MM.1S (cell line): ENCODE data around the gene RPL18A.

Source experiments
- DNase-seq: peaks from one replicate; pipeline ENCODE4 v3.0.0-alpha.2; 2015
- H2AFZ ChIP-seq: fragments of 300-600 bp; sonication (generic); 2 replicates; pipeline ENCODE4 v1.6.0; 2016; ENCODE audit warnings: antibody characterized with exemption, low read length
- H3F3A ChIP-seq: fragments of 300-600 bp; sonication (generic); 2 replicates; pipeline ENCODE4 v1.6.1; 2016; ENCODE audit warnings: mild to moderate bottlenecking, antibody characterized with exemption, low read length, moderate library complexity, mixed read lengths; ENCODE audit not compliant: insufficient read depth
- H3K27ac ChIP-seq: fragments of 300-600 bp; sonication (generic); 2 replicates; pipeline ENCODE4 v1.5.1; 2016; ENCODE audit warnings: mild to moderate bottlenecking, low read length
- H3K27me3 ChIP-seq: fragments of 300-600 bp; sonication (generic); replicated peaks from 2 replicates; pipeline ENCODE4 v1.6.0; 2016; ENCODE audit warnings: low read length; ENCODE audit not compliant: insufficient read depth
- H3K36me3 ChIP-seq: fragments of 300-600 bp; sonication (generic); replicated peaks from 2 replicates; pipeline ENCODE4 v1.6.1; 2016; ENCODE audit warnings: mild to moderate bottlenecking, low read length, mixed read lengths; ENCODE audit not compliant: insufficient read depth
- H3K4me1 ChIP-seq: fragments of 300-600 bp; sonication (generic); 2 replicates; pipeline ENCODE4 v1.6.1; 2016; ENCODE audit warnings: low read length, mixed read lengths
- H3K4me2 ChIP-seq: fragments of 300-600 bp; sonication (generic); 2 replicates; pipeline ENCODE4 v1.6.0; 2016; ENCODE audit warnings: low read depth, low read length
- H3K4me3 ChIP-seq: fragments of 300-600 bp; sonication (generic); 2 replicates; pipeline ENCODE4 v1.5.1; 2016; ENCODE audit warnings: low read length, mixed read lengths
- H3K79me2 ChIP-seq: fragments of 300-600 bp; sonication (generic); 2 replicates; pipeline ENCODE4 v1.6.1; 2016; ENCODE audit warnings: mixed run types, low read length, mixed read lengths
- H3K9ac ChIP-seq: fragments of 300-600 bp; sonication (generic); 2 replicates; pipeline ENCODE4 v1.6.1; 2016; ENCODE audit warnings: low read length, mixed read lengths
- H3K9me2 ChIP-seq: fragments of 300-600 bp; sonication (generic); replicated peaks from 2 replicates; pipeline ENCODE4 v1.6.1; 2016; ENCODE audit warnings: mild to moderate bottlenecking, low read length, mixed read lengths; ENCODE audit not compliant: insufficient read depth
- H3K9me3 ChIP-seq: fragments of 300-600 bp; sonication (generic); replicated peaks from 2 replicates; pipeline ENCODE4 v1.6.1; 2016; ENCODE audit warnings: mild to moderate bottlenecking, low read length, mixed read lengths; ENCODE audit not compliant: insufficient read depth
- H4K20me1 ChIP-seq: fragments of 300-600 bp; sonication (generic); 2 replicates; pipeline ENCODE4 v1.6.1; 2016; ENCODE audit warnings: mild to moderate bottlenecking, low read length, moderate library complexity, mixed read lengths; ENCODE audit not compliant: insufficient read depth
- EZH2 ChIP-seq: fragments of 300-600 bp; sonication (generic); optimal IDR thresholded peaks from 2 replicates; pipeline ENCODE3; 2017; ENCODE audit warnings: low read depth, mild to moderate bottlenecking, antibody characterized with exemption, low read length, mixed read lengths
- EZH2phosphoT487 ChIP-seq: fragments of 300-600 bp; sonication (generic); IDR thresholded peaks from 2 replicates; pipeline ENCODE4 v1.6.1; 2018; ENCODE audit warnings: antibody characterized with exemption, low read length
- TF ChIP-seq, protein P1 (sequence below): fragments of 300-600 bp; sonication (generic); IDR thresholded peaks from 2 replicates; pipeline ENCODE4 v1.5.1; 2016; ENCODE audit warnings: antibody characterized with exemption, low read length, mixed read lengths

Gene RPL18A

DNA sequence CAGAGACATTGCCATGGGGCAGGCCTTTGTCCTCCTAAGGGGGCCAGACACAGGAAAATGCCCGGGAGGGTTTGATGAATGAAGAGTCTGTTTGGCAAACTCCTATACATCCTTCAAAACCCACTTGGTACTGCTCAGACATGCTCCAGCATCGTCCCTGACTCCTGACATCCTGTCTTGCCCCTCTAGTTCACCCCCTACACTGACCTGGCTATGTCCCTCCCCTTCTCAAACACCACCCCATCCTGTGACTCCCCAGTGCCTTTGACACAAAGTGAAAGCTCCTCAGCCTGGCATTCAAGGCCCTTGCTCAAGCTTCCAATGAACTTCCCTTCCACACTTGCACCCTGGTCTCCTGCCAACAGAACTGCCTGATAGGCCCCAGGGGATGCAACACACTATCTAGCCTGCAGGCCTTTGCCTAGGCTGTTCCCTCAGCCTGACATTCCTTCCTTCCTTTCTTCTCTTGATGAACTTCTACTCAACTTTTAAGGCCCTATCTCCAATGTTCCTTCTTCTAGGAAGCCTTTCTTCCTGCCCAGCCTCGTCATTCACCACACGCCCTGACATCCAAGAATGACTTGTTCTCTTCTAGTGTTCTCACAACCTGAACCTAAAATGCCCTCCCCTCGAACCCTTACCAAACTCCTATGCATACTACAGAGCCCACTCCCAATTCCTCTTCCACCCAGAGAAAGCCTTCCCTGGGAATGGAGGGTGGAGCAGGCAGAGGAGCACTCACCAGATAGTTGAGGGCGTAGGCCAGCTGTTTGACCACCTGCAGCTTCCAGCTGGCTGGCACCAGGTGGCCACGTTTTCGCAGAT lies 24.3 kb upstream of the RPL18A start:
- DNase-seq = no peak
- Histone ChIP-seq H3K4me1 (no peaks in the 10 kb centered on the region), H3K36me3 (no peaks in the 10 kb centered on the region), H3K4me3 (no peak overlapping the region), H3K9ac (no peak overlapping the region), H3K4me2 (no peak overlapping the region), H3K27ac (no peak overlapping the region), H3K9me3 (no peaks in the 10 kb centered on the region), H3K9me2 (no peaks in the 10 kb centered on the region), H2AFZ (no peak overlapping the region), H3F3A (no peaks in the 10 kb centered on the region), H4K20me1 (no peaks in the 10 kb centered on the region), H3K79me2 (no peaks in the 10 kb centered on the region), H3K27me3 (no peaks in the 10 kb centered on the region)
- TF ChIP-seq, protein P1, sequence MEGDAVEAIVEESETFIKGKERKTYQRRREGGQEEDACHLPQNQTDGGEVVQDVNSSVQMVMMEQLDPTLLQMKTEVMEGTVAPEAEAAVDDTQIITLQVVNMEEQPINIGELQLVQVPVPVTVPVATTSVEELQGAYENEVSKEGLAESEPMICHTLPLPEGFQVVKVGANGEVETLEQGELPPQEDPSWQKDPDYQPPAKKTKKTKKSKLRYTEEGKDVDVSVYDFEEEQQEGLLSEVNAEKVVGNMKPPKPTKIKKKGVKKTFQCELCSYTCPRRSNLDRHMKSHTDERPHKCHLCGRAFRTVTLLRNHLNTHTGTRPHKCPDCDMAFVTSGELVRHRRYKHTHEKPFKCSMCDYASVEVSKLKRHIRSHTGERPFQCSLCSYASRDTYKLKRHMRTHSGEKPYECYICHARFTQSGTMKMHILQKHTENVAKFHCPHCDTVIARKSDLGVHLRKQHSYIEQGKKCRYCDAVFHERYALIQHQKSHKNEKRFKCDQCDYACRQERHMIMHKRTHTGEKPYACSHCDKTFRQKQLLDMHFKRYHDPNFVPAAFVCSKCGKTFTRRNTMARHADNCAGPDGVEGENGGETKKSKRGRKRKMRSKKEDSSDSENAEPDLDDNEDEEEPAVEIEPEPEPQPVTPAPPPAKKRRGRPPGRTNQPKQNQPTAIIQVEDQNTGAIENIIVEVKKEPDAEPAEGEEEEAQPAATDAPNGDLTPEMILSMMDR = no peak
- TF ChIP-seq EZH2 = no peak
- TF ChIP-seq EZH2phosphoT487 = no peak

DNA sequence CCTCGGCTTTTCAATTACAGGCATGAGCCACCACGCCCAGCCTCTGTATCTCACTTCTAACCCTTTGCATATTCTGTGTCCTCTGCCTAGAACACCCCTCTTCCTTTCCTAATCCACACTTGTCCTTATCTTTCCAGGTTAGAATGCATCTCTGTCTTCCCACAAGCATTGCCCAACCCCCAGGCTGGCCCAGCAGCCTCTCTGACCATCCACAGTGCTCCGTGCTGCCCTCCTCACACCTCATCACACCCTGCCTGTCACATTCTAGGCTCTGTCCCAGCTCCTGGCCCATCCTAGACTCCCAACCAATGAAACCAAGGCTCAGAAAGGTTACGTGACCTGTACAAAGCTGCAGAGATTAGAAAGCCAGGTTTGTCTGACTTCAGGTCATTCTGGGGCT lies 23.2 kb upstream of the RPL18A start:
- no peak overlapping the region for H3K4me3 ChIP-seq
- no peak for TF ChIP-seq EZH2
- TF ChIP-seq, protein P1 = no peak
- H3K27ac ChIP-seq = no peak overlapping the region
- no peaks in the 10 kb centered on the region for H3K9me2 ChIP-seq
- H3K9ac ChIP-seq = no peak overlapping the region
- H2AFZ ChIP-seq = no peak overlapping the region
- no peaks in the 10 kb centered on the region for H4K20me1 ChIP-seq
- H3F3A ChIP-seq = no peaks in the 10 kb centered on the region
- no peak for DNase-seq
- H3K4me1 ChIP-seq = no peaks in the 10 kb centered on the region
- H3K9me3 ChIP-seq = no peaks in the 10 kb centered on the region
- H3K79me2 ChIP-seq = no peaks in the 10 kb centered on the region
- H3K27me3 ChIP-seq = no peaks in the 10 kb centered on the region
- no peaks in the 10 kb centered on the region for H3K36me3 ChIP-seq
- no peak overlapping the region for H3K4me2 ChIP-seq

DNA sequence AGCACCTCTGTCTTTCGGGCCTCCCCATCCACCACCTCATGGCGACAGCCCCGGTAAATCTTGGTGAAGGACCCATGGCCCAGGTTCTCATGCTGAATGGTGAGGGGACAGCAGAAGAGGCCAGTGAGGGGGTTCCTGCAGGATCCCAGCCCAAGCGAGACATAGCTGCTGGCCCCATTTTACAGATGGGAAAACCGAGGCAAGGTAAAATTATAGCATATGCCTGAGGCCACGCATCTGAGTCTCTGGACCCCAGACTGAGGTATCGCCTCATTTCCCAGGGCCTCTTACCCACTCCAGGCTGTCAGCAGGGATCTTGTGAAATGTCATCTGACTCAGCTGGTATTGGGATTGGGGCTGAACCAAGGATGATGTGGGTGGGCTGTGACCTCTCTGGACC lies 21.7 kb upstream of the RPL18A start:
- Histone ChIP-seq H3K27ac (no peak overlapping the region), H2AFZ (no peak overlapping the region), H3K4me2 (no peak overlapping the region), H3K4me1 (no peaks in the 10 kb centered on the region), H3K36me3 (no peaks in the 10 kb centered on the region), H3K9me2 (no peaks in the 10 kb centered on the region), H4K20me1 (no peaks in the 10 kb centered on the region), H3K9ac (no peak overlapping the region), H3K9me3 (no peaks in the 10 kb centered on the region), H3K27me3 (no peaks in the 10 kb centered on the region), H3K4me3 (no peak overlapping the region), H3F3A (no peaks in the 10 kb centered on the region), H3K79me2 (no peaks in the 10 kb centered on the region)
- no peak for DNase-seq
- TF ChIP-seq, protein P1 = no peak
- TF ChIP-seq EZH2phosphoT487 = no peak
- no peak for TF ChIP-seq EZH2
